ENCODE measurements around the gene NPLOC4. TPM values are rescaled to one million over a fixed set of nuclear protein-coding genes. Genes with fewer than 3 reads are reported as not detected.

The NPLOC4 gene
- total and polyA plus RNA-seq, 2 donors (not counting 1 experiment from before 2014, with no cell fraction given) = 70.2 to 101 TPM

GRCh38 chr17:81536299-81537290 lies 100.3 kb downstream of the NPLOC4 start:
- peak; percentile 54 for DNase-seq
- CTCF ChIA-PET = interaction anchor here (0.6 to 3.6 kb wide), 13 partner anchors 18 to 393 kb away, joined by 3 to 30 read pairs (median 5); no protein-coding TSS in a partner anchor

More at GRCh38 chr17:81536299-81537290, 100.3 kb downstream of the NPLOC4 start:
- H3K4me3 Mint-ChIP-seq = no peak overlapping the region
- POLR2A ChIA-PET = interaction anchor here (0.7 to 1.0 kb wide), 2 partner anchors 16 to 24 kb away, joined by 3 read pairs; partner anchors contain the start of genes ACTG1 and FAAP100
- no peak for ATAC-seq (ENCODE audit: low read depth)
- Histone ChIP-seq H3K36me3 (replicated peaks in 1 of 2; ENCODE audit: control extremely low read depth in 1 of 2, control insufficient read depth in 1 of 2, extremely low read depth in 1 of 2, insufficient read depth in 2 of 2, low read length in 1 of 2) (peaks cover 0 to 28% of the 10 kb centered on the region in 2 experiments), H3K79me2 (ENCODE audit: control insufficient read depth, insufficient read depth, low read length) (peaks cover 3% of the 10 kb centered on the region), H4K20me1 (ENCODE audit: control insufficient read depth, insufficient read depth, low read length, poor library complexity, severe bottlenecking) (peaks cover 35% of the 10 kb centered on the region), H3K9me3 (ENCODE audit: control extremely low read depth in 1 of 3, control insufficient read depth in 2 of 3, insufficient read depth in 1 of 3, low read length in 2 of 3) (peaks cover 0 to 4% (median 0%) of the 10 kb centered on the region in 3 donors), H3K4me2 (replicated peaks; ENCODE audit: low read depth, low read length, poor library complexity, severe bottlenecking) (peak overlapping the region; percentile 65), H3K27me3 (replicated peaks in 1 of 4; ENCODE audit: control extremely low read depth in 1 of 4, control insufficient read depth in 3 of 4, insufficient read depth in 4 of 4, low read length in 3 of 4) (peaks cover 0 to 31% (median 10%) of the 10 kb centered on the region in 4 experiments), H3K27ac (ENCODE audit: low read length in 2 of 2) (no peak overlapping the region), H3K4me1 (ENCODE audit: control insufficient read depth in 2 of 2, insufficient read depth in 2 of 2, low read length in 2 of 2) (peaks cover 21 to 36% of the 10 kb centered on the region in 2 donors), H2AFZ (ENCODE audit: insufficient read depth, low read depth, low read length, poor library complexity, severe bottlenecking) (no peak overlapping the region), H3K9ac (ENCODE audit: low read length) (no peak overlapping the region), H3K4me3 (ENCODE audit: control extremely low read depth in 1 of 5, extremely low read depth in 1 of 5, insufficient read depth in 1 of 5, low read depth in 2 of 5, low read length in 4 of 5) (no peak overlapping the region)
- intact Hi-C loops (cut with micrococcal nuclease) = loop anchor here (1.0 kb wide), 1 partner anchor 22 kb away; no protein-coding TSS in a partner anchor
- H3K27me3 Mint-ChIP-seq = peaks cover 7% of the 10 kb centered on the region
- TF ChIP-seq CTCF (IDR thresholded peaks at IDR 0.05) (no peak), EZH2 (IDR thresholded peaks at IDR 0.05; ENCODE audit: borderline replicate concordance, insufficient read depth, low read depth, low read length, poor library complexity, severe bottlenecking) (no peak)
- no peaks in the 10 kb centered on the region for H3K9me3 Mint-ChIP-seq (ENCODE audit: insufficient read depth)
- 13% methylated on average over 85 of the region's 89 CpGs for WGBS (ENCODE audit: insufficient coverage)
- H3K4me1 Mint-ChIP-seq = peaks cover 14% of the 10 kb centered on the region
- no peak overlapping the region for H3K27ac Mint-ChIP-seq
